ENCODE data around the gene SASS6.

DNA sequence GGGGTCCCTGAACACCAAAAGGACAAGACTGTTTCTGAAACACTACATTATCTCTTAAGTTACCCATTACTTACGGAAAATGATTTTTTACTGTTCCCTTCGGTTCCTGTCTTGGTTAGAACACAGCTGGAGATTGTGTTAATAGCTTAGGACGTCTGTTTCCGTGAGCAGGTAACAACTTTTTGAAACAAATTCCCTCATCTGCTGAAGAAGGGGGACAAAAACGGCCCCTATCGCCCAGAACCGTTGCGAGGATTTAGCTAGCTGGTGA is 95.1 kb downstream of the SASS6 start:
- no peak for TF ChIP-seq POLR2A (IDR thresholded peaks at IDR 0.05; ENCODE audit: low read length)
- no peak for TF ChIP-seq GATA1 (IDR thresholded peaks at IDR 0.05; ENCODE audit: low read depth, low read length)

Measured in erythroblast (primary cell).